BE2C (cell line): ENCODE results near the gene ZSCAN10.
"Not testable (repeated sequence)": the region's sequence is repeated elsewhere in the genome, so short reads cannot be mapped to it uniquely, and the experiment has no call there.

ENCODE experiments used
- DNase-seq: peaks from one replicate; pipeline ENCODE4 v3.0.0-alpha.2; 2020
- H3K27me3 ChIP-seq: fragments of 250-450 bp; sonication (Bioruptor Pico); 2 replicates; pipeline ENCODE4 v1.5.1; 2020; ENCODE audit warnings: mild to moderate bottlenecking
- H3K36me3 ChIP-seq: fragments of 250-450 bp; sonication (Bioruptor Pico); 2 replicates; pipeline ENCODE4 v1.5.1; 2020; ENCODE audit warnings: mild to moderate bottlenecking
- H3K4me1 ChIP-seq: fragments of 250-450 bp; sonication (Bioruptor Pico); 2 replicates; pipeline ENCODE4 v1.5.1; 2020
- H3K4me3 ChIP-seq: 2 replicates; pipeline ENCODE4 v1.5.1; 2011; ENCODE audit warnings: low read depth, low read length
- H3K9me3 ChIP-seq: fragments of 250-450 bp; sonication (Bioruptor Pico); 2 replicates; pipeline ENCODE4 v1.5.1; 2020
- TF ChIP-seq, protein P1 (sequence below): IDR thresholded peaks from 2 replicates; pipeline ENCODE4 v1.5.1; 2012; ENCODE audit warnings: mild to moderate bottlenecking, low read depth, low read length

ZSCAN10 gene

GRCh38 chr16:3141781-3142311 lies 42.8 kb upstream of the ZSCAN10 start:
- Histone ChIP-seq H3K4me3 (no peak overlapping the region), H3K9me3 (no peaks in the 10 kb centered on the region), H3K27me3 (no peaks in the 10 kb centered on the region), H3K36me3 (peaks cover 7% of the 10 kb centered on the region), H3K4me1 (peaks cover 9% of the 10 kb centered on the region)
- TF ChIP-seq, protein P1, sequence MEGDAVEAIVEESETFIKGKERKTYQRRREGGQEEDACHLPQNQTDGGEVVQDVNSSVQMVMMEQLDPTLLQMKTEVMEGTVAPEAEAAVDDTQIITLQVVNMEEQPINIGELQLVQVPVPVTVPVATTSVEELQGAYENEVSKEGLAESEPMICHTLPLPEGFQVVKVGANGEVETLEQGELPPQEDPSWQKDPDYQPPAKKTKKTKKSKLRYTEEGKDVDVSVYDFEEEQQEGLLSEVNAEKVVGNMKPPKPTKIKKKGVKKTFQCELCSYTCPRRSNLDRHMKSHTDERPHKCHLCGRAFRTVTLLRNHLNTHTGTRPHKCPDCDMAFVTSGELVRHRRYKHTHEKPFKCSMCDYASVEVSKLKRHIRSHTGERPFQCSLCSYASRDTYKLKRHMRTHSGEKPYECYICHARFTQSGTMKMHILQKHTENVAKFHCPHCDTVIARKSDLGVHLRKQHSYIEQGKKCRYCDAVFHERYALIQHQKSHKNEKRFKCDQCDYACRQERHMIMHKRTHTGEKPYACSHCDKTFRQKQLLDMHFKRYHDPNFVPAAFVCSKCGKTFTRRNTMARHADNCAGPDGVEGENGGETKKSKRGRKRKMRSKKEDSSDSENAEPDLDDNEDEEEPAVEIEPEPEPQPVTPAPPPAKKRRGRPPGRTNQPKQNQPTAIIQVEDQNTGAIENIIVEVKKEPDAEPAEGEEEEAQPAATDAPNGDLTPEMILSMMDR, result no peak
- no peak for DNase-seq

- TF ChIP-seq, protein P1, result no peak
- Histone ChIP-seq H3K4me1 (peaks cover 9% of the 10 kb centered on the region), H3K4me3 (no peak overlapping the region), H3K9me3 (no peaks in the 10 kb centered on the region), H3K36me3 (peaks cover 7% of the 10 kb centered on the region), H3K27me3 (no peaks in the 10 kb centered on the region)
- DNase-seq, result no peak
Observed at GRCh38 chr16:3140603-3141427, 41.7 kb upstream of the ZSCAN10 start.

- not testable (repeated sequence) for H3K4me1 ChIP-seq, DNase-seq, H3K4me3 ChIP-seq, H3K9me3 ChIP-seq, H3K27me3 ChIP-seq, H3K36me3 ChIP-seq
Observed at GRCh38 chr16:3139561-3139960, 40.5 kb upstream of the ZSCAN10 start.

DNA sequence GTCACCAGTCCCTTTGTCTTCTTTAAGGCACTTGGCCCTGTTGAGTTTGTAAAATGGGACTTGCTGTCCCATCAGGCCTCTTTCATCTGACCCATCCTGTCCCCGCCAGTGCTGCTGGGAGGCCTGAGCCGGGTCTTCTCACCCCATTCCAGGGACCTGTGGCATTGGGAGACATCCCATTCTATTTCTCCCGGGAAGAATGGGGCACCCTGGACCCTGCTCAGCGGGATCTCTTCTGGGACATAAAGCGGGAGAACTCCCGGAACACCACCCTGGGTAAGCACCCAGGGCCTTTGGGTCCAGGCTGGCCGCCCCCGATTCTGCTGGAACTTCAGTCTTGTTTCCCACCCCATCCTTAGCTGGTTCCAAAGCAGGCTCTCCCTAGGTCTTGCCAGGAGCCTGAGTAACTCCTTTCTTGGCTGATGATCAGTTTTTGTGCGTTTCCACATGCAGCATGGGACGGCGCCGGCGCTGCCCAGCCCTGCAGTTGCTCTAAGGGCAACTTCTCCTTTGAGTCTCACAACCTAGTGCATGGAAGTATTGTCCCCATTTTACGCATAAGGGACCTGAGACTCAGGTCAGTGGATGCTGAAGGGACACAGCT lies 39.8 kb upstream of the ZSCAN10 start:
- TF ChIP-seq, protein P1, result no peak
- H3K9me3 ChIP-seq, result no peaks in the 10 kb centered on the region
- H3K4me3 ChIP-seq, result no peak overlapping the region
- H3K4me1 ChIP-seq, result peaks cover 8% of the 10 kb centered on the region
- H3K36me3 ChIP-seq, result peaks cover 7% of the 10 kb centered on the region
- no peaks in the 10 kb centered on the region for H3K27me3 ChIP-seq
- DNase-seq, result no peak

DNA sequence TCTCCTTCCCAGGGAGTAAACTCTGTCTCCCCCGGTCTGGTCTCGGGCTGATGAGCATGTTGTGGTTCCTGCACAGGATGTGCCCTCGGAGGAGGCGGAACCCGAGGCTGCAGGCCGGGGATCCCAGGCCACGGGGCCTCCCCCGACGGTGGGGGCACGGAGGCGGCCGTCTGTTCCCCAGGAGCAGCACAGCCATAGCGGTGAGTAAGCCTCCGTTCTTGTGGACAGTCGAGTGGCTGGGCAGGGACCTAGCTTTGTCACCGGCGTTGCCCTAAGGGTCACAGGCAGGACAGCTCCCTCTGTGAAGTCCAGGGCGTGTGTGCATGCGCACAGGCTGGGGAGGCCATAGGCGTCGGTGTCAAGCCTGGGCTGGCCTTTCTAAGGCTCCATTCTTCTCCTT lies 39.2 kb upstream of the ZSCAN10 start:
- Histone ChIP-seq H3K4me3 (no peak overlapping the region), H3K27me3 (no peaks in the 10 kb centered on the region), H3K9me3 (no peaks in the 10 kb centered on the region), H3K36me3 (peaks cover 7% of the 10 kb centered on the region), H3K4me1 (peaks cover 2% of the 10 kb centered on the region)
- no peak for DNase-seq
- TF ChIP-seq, protein P1, result no peak

- Histone ChIP-seq H3K4me1 (no peaks in the 10 kb centered on the region), H3K36me3 (peaks cover 4% of the 10 kb centered on the region; the same call in 1 of the 2 replicates), H3K9me3 (no peaks in the 10 kb centered on the region), H3K4me3 (no peak overlapping the region), H3K27me3 (no peaks in the 10 kb centered on the region)
- no peak for DNase-seq
- TF ChIP-seq, protein P1, result no peak
Observed at GRCh38 chr16:3137267-3137666, 38.2 kb upstream of the ZSCAN10 start.
